ENCODE data around the gene CSTB. TPM values are rescaled to one million over a fixed set of nuclear protein-coding genes. Genes with fewer than 3 reads are reported as not detected.
"Not testable (repeated sequence)": the region's sequence is repeated elsewhere in the genome, so short reads cannot be mapped to it uniquely, and the experiment has no call there.

The CSTB gene, protein sequence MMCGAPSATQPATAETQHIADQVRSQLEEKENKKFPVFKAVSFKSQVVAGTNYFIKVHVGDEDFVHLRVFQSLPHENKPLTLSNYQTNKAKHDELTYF
- 100 to 1,000 TPM in 1 of 4 donors, 10 to 100 TPM in 3; 42.1 to 109 (median 61.5) TPM for polyA plus RNA-seq
- long read RNA-seq, donor 1, transcript CSTB-204 (2 exons, 2,354 nt) = minor isoform, 8 of 337 reads
- long read RNA-seq, donor 1, transcript CSTB-202 (1 exons, 3,744 nt) = minor isoform, 52 of 337 reads
- long read RNA-seq, donor 1, transcript CSTB-201 (3 exons, 2,164 nt) = major isoform, 231 of 337 reads
- long read RNA-seq, donor 1, partial matches to known transcripts = 28 of 337 reads
- long read RNA-seq, donor 1, other reads (novel, unspliced or antisense) = 18 of 337 reads
- long read RNA-seq, donor 2, transcript CSTB-201 (3 exons, 2,164 nt) = major isoform, 63 of 75 reads
- long read RNA-seq, donor 2, transcript CSTB-202 (1 exons, 3,744 nt) = minor isoform, 6 of 75 reads
- long read RNA-seq, donor 2, partial matches to known transcripts = 6 of 75 reads
- long read RNA-seq, donor 2, other reads (novel, unspliced or antisense) = 0 of 75 reads
- long read RNA-seq, donor 3, transcript CSTB-201 (3 exons, 2,164 nt) = major isoform, 65 of 102 reads
- long read RNA-seq, donor 3, transcript CSTB-202 (1 exons, 3,744 nt) = minor isoform, 31 of 102 reads
- long read RNA-seq, donor 3, partial matches to known transcripts = 5 of 102 reads
- long read RNA-seq, donor 3, other reads (novel, unspliced or antisense) = 0 of 102 reads
- long read RNA-seq, donor 4, transcript CSTB-201 (3 exons, 2,164 nt) = major isoform, 7 of 9 reads
- long read RNA-seq, donor 4, partial matches to known transcripts = 0 of 9 reads
- long read RNA-seq, donor 4, other reads (novel, unspliced or antisense) = 0 of 9 reads
- long read RNA-seq, donor 5, transcript CSTB-202 (1 exons, 3,744 nt) = major isoform, 20 of 38 reads
- long read RNA-seq, donor 5, transcript CSTB-201 (3 exons, 2,164 nt) = minor isoform, 18 of 38 reads
- long read RNA-seq, donor 5, partial matches to known transcripts = 0 of 38 reads
- long read RNA-seq, donor 5, other reads (novel, unspliced or antisense) = 0 of 38 reads
- long read RNA-seq, donor 6, transcript CSTB-202 (1 exons, 3,744 nt) = minor isoform, 13 of 112 reads
- long read RNA-seq, donor 6, transcript CSTB-201 (3 exons, 2,164 nt) = major isoform, 87 of 112 reads
- long read RNA-seq, donor 6, partial matches to known transcripts = 7 of 112 reads
- long read RNA-seq, donor 6, other reads (novel, unspliced or antisense) = 5 of 112 reads
- long read RNA-seq, donor 7, transcript CSTB-201 (3 exons, 2,164 nt) = major isoform, 128 of 152 reads
- long read RNA-seq, donor 7, transcript CSTB-202 (1 exons, 3,744 nt) = minor isoform, 19 of 152 reads
- long read RNA-seq, donor 7, partial matches to known transcripts = 5 of 152 reads
- long read RNA-seq, donor 7, other reads (novel, unspliced or antisense) = 0 of 152 reads
- long read RNA-seq, donor 8, transcript CSTB-201 (3 exons, 2,164 nt) = major isoform, 11 of 12 reads
- long read RNA-seq, donor 8, partial matches to known transcripts = 0 of 12 reads
- long read RNA-seq, donor 8, other reads (novel, unspliced or antisense) = 0 of 12 reads
- long read RNA-seq, donor 9, transcript CSTB-201 (3 exons, 2,164 nt) = major isoform, 19 of 25 reads
- long read RNA-seq, donor 9, transcript CSTB-202 (1 exons, 3,744 nt) = minor isoform, 5 of 25 reads
- long read RNA-seq, donor 9, partial matches to known transcripts = 0 of 25 reads
- long read RNA-seq, donor 9, other reads (novel, unspliced or antisense) = 0 of 25 reads
- long read RNA-seq, donor 10, transcript CSTB-201 (3 exons, 2,164 nt) = major isoform, 144 of 185 reads
- long read RNA-seq, donor 10, transcript CSTB-202 (1 exons, 3,744 nt) = minor isoform, 24 of 185 reads
- long read RNA-seq, donor 10, partial matches to known transcripts = 16 of 185 reads
- long read RNA-seq, donor 10, other reads (novel, unspliced or antisense) = 0 of 185 reads

DNA sequence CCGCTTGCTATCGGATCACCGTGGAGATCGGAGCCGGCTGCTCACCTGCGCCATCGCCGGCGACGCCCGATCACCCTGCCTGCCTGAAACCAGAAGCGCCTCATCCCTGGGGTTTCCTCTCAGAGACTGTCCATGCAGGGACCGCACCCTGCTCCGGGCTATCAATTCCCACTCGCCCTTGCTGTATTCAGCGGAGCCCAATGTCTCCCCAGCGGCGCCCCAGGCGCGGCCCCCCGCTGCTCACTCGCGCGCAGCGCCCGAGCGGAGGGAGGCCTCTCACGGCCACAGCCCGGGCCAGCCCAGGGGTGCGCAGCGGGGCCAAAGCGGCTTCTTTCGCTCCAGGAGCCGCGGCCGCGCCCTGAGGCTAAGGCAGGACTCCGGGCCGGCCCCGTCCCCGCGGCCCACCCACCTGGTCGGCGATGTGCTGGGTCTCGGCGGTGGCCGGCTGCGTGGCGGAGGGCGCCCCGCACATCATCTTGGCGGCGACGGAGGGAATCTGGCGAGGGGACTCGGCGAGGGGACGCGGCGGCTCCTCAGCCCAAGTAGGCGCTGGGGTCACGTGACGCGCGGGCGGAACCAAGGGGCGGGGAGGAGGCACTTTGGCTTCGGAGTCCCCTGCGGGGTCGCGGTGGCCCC, at the start of gene CSTB:
TSS of gene CSTB (minus strand) at position 514 of the 636 bp plus-strand sequence. CDS start at position 475, 39 bp downstream.
- Histone ChIP-seq H3K4me1 (ENCODE audit: control insufficient read depth in 3 of 3, insufficient read depth in 2 of 3, low read depth in 1 of 3, low read length in 2 of 3) (peaks cover 0 to 9% (median 0%) of the 10 kb centered on the region in 3 donors), H3K9me3 (ENCODE audit: control insufficient read depth in 2 of 2, insufficient read depth in 1 of 2, low read depth in 1 of 2, low read length in 1 of 2) (no peaks in the 10 kb centered on the region), H3K36me3 (ENCODE audit: control insufficient read depth in 3 of 3, insufficient read depth in 2 of 3, low read depth in 1 of 3, low read length in 3 of 3) (peaks cover 2 to 22% (median 7%) of the 10 kb centered on the region in 3 donors), H3K4me3 (ENCODE audit: low read depth in 1 of 3, low read length in 3 of 3) (peak within 1 kb of the TSS; percentile 70 to 84 (median 81)), H3K27ac (ENCODE audit: low read depth in 1 of 3, low read length in 2 of 3) (peak within 1 kb of the TSS; percentile 70 to 92 (median 71)), H3K27me3 (ENCODE audit: control insufficient read depth in 3 of 3, insufficient read depth in 3 of 3, low read length in 3 of 3) (no peaks in the 10 kb centered on the region)
- WGBS, 3 donors = 0 to 1% (median 1%) methylated on average over 40 to 71 of the region's 71 CpGs
- no peak for FAIRE-seq
- DNase-seq = peak; percentile 78 to 93

DNA sequence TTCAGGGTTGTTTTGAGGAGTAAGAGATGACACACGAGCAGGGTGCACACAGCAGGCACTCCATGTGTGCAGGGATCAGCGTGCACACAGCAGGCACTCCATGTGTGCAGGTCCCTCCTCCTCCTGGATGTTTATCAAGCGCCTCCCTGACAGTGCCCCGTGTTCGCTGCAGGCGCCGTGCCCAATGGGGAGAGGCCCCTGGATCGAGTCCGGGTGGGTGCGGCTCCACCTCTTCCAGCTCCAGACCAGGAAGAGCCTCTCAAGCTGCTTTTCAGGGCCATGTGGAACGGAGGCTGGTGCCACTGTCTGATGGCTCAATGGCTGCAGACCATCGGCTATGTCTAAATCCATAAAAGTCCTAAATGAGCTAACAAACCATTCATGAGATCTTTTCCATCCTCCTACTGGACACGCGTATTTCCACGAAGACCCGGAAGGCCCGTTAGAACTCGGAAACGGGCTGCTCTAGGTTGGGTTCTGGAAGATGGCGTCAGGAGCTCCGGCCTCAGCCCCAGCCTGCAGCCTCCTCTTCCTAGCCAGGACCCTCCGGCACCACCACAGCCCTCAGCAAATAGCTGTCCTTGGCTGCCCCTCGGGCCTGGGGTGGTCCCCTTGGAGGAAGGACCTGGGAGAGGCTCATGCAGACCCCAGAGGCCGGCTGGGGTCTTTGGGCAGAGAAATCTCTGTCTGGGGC, 49.3 kb upstream of the CSTB start:
- Histone ChIP-seq H3K4me3 (ENCODE audit: low read depth in 1 of 3, low read length in 3 of 3) (no peak overlapping the region), H3K27ac (ENCODE audit: low read depth in 1 of 3, low read length in 2 of 3) (no peak overlapping the region), H3K9me3 (ENCODE audit: control insufficient read depth in 2 of 2, insufficient read depth in 1 of 2, low read depth in 1 of 2, low read length in 1 of 2) (no peaks in the 10 kb centered on the region), H3K4me1 (ENCODE audit: control insufficient read depth in 3 of 3, insufficient read depth in 2 of 3, low read depth in 1 of 3, low read length in 2 of 3) (no peaks in the 10 kb centered on the region), H3K36me3 (ENCODE audit: control insufficient read depth in 3 of 3, insufficient read depth in 2 of 3, low read depth in 1 of 3, low read length in 3 of 3) (no peaks in the 10 kb centered on the region), H3K27me3 (ENCODE audit: control insufficient read depth in 3 of 3, insufficient read depth in 3 of 3, low read length in 3 of 3) (peaks cover 0 to 22% (median 3%) of the 10 kb centered on the region in 3 donors)
- WGBS, 3 donors = 56 to 77% (median 64%) methylated on average over 24 of the region's 24 CpGs
- DNase-seq = peak in 1 of 2 donors; percentile 35
- no peak for FAIRE-seq

DNA sequence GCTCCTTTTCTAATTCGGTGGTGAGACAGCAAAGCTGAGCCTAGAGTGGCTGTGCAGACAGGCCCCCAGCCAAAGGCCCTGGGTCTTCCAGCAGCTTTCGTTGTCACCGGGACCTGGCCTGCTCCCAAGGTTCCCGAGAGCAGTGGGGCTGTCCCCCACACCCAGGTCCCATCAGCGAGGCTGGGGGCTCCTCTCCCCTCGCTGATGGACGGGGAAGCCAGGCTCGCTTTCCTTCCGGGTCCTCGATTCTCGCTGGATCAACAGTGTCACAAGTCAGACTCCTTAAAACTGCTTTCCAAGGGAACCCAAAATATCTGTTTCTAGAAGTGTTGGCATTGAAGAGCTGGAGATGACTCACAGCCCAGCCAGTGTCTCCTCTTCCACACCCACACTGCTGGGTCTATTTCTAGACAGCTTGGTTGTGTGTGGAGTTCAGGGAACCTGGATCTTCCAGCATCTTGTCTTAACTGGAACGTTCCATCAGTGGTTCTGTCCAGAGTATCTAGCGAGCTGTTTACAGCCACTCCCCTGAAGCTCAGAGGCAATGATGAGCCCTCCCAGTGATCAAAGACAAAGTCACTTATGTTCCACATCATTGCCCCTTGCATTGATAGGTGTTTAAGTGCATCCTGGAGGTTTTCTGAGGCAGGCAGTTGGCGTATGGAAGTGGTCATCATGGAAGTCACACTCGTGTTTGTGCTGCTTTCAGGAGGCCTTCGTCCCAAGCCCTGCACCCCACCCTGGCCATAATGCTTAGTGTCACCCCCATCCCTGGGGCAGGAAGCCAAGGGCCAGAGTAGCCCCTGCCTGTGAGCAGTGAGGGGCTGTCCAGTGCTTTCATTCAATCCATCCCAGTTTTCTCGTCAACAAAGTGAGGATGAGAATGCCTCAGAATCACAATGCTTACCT, 48.5 kb upstream of the CSTB start:
- Histone ChIP-seq H3K4me3 (ENCODE audit: low read depth in 1 of 3, low read length in 3 of 3) (no peak overlapping the region), H3K27me3 (ENCODE audit: control insufficient read depth in 3 of 3, insufficient read depth in 3 of 3, low read length in 3 of 3) (peaks cover 0 to 22% (median 3%) of the 10 kb centered on the region in 3 donors), H3K9me3 (ENCODE audit: control insufficient read depth in 2 of 2, insufficient read depth in 1 of 2, low read depth in 1 of 2, low read length in 1 of 2) (no peaks in the 10 kb centered on the region), H3K27ac (ENCODE audit: low read depth in 1 of 3, low read length in 2 of 3) (no peak overlapping the region), H3K4me1 (ENCODE audit: control insufficient read depth in 3 of 3, insufficient read depth in 2 of 3, low read depth in 1 of 3, low read length in 2 of 3) (no peaks in the 10 kb centered on the region), H3K36me3 (ENCODE audit: control insufficient read depth in 3 of 3, insufficient read depth in 2 of 3, low read depth in 1 of 3, low read length in 3 of 3) (no peaks in the 10 kb centered on the region)
- 83 to 87% (median 86%) methylated on average over 17 of the region's 17 CpGs for WGBS, 3 donors
- no peak for FAIRE-seq
- no peak for DNase-seq

DNA sequence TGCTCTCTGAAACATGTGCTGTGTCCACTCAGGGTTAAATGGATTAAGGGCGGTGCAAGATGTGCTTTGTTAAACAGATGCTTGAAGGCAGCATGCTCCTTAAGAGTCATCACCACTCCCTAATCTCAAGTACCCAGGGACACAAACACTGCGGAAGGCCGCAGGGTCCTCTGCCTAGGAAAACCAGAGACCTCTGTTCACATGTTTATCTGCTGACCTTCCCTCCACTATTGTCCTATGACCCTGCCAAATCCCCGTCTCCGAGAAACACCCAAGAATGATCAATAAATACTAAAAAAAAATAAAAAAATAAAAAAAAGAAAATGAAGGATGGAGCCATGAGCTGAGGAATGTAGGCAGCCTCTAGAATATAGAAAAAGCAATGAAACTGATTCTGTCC, 46.6 kb upstream of the CSTB start:
- WGBS, 3 donors = 83 to 89% (median 87%) methylated on average over 2 of the region's 5 CpGs
- H3K27me3 ChIP-seq (ENCODE audit: control insufficient read depth in 3 of 3, insufficient read depth in 3 of 3, low read length in 3 of 3) = peaks cover 0 to 22% (median 3%) of the 10 kb centered on the region in 3 donors
- not testable (repeated sequence) for H3K36me3 ChIP-seq (ENCODE audit: control insufficient read depth in 3 of 3, insufficient read depth in 2 of 3, low read depth in 1 of 3, low read length in 3 of 3); DNase-seq; H3K4me3 ChIP-seq (ENCODE audit: low read depth in 1 of 3, low read length in 3 of 3); H3K27ac ChIP-seq (ENCODE audit: low read depth in 1 of 3, low read length in 2 of 3); FAIRE-seq; H3K4me1 ChIP-seq (ENCODE audit: control insufficient read depth in 3 of 3, insufficient read depth in 2 of 3, low read depth in 1 of 3, low read length in 2 of 3)
- peaks cover 0 to 11% of the 10 kb centered on the region in 2 donors for H3K9me3 ChIP-seq (ENCODE audit: control insufficient read depth in 2 of 2, insufficient read depth in 1 of 2, low read depth in 1 of 2, low read length in 1 of 2)

DNA sequence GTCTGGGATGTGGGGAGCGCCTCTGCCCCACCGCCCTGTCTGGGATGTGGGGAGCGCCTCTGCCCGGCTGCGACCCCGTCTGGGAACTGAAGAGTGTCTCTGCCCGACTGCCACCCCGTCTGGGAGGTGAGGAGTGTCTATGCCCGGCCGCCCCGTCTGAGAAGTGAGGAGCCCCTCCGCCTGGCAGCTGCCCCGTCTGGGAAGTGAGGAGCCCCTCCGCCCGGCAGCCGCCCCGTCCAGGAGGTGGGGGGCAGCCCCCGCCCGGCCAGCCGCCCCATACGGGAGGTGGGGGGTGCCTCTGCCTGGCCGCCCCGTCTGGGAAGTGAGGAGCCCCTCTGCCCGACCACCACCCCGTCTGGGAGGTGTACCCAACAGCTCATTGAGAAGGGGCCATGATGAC, 46.1 kb upstream of the CSTB start:
- Histone ChIP-seq H3K9me3 (ENCODE audit: control insufficient read depth in 2 of 2, insufficient read depth in 1 of 2, low read depth in 1 of 2, low read length in 1 of 2) (peaks cover 0 to 11% of the 10 kb centered on the region in 2 donors), H3K27me3 (ENCODE audit: control insufficient read depth in 3 of 3, insufficient read depth in 3 of 3, low read length in 3 of 3) (peaks cover 0 to 19% (median 3%) of the 10 kb centered on the region in 3 donors)
- 94 to 97% (median 94%) methylated on average over 23 to 25 of the region's 25 CpGs for WGBS, 3 donors
- H3K4me3 ChIP-seq (ENCODE audit: low read depth in 1 of 3, low read length in 3 of 3); FAIRE-seq; H3K27ac ChIP-seq (ENCODE audit: low read depth in 1 of 3, low read length in 2 of 3); DNase-seq; H3K4me1 ChIP-seq (ENCODE audit: control insufficient read depth in 3 of 3, insufficient read depth in 2 of 3, low read depth in 1 of 3, low read length in 2 of 3); H3K36me3 ChIP-seq (ENCODE audit: control insufficient read depth in 3 of 3, insufficient read depth in 2 of 3, low read depth in 1 of 3, low read length in 3 of 3): not testable (repeated sequence)

DNA sequence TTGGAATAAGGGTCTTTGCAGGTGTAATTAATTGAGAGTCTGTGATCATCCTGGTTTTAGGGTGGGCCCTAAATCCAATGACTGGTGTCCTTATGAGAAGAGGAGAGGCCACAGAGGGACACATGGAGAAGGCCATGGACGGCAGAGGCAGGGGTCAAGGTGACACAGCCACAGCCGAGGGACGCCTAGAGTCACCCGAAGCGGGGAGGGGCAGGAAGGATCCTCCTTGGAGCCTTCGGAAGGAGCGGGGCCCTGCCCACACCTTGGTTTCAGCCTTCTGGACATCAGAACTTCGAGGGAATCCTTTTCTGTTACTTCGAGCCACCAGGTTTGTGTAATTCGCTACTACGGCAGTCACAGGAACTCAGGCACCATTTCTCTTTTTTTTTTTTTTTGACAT, 44.4 kb upstream of the CSTB start:
- Histone ChIP-seq H3K27me3 (ENCODE audit: control insufficient read depth in 3 of 3, insufficient read depth in 3 of 3, low read length in 3 of 3) (peaks cover 0 to 3% (median 0%) of the 10 kb centered on the region in 3 donors), H3K4me1 (ENCODE audit: control insufficient read depth in 3 of 3, insufficient read depth in 2 of 3, low read depth in 1 of 3, low read length in 2 of 3) (peaks cover 0 to 3% (median 0%) of the 10 kb centered on the region in 3 donors), H3K27ac (ENCODE audit: low read depth in 1 of 3, low read length in 2 of 3) (no peak overlapping the region), H3K9me3 (ENCODE audit: control insufficient read depth in 2 of 2, insufficient read depth in 1 of 2, low read depth in 1 of 2, low read length in 1 of 2) (peaks cover 0 to 11% of the 10 kb centered on the region in 2 donors), H3K36me3 (ENCODE audit: control insufficient read depth in 3 of 3, insufficient read depth in 2 of 3, low read depth in 1 of 3, low read length in 3 of 3) (no peaks in the 10 kb centered on the region), H3K4me3 (ENCODE audit: low read depth in 1 of 3, low read length in 3 of 3) (no peak overlapping the region)
- FAIRE-seq (no peak), DNase-seq (no peak)
- 88 to 91% (median 89%) methylated on average over 10 to 11 of the region's 11 CpGs for WGBS, 3 donors

All from small intestine (tissue), 16 donors.